Renal cortex interstitium (tissue), 11 donors: ENCODE measurements around the gene TMEM9. TPM values are rescaled to one million over a fixed set of nuclear protein-coding genes. Genes with fewer than 3 reads are reported as not detected.

ENCODE experiments used
- DNase-seq, 11 donors: peaks; one replicate each; pipeline ENCODE4 v3.0.0-alpha.2; 2013; ENCODE audit warnings: low read depth in 9 of 11, low spot score in 4 of 11; ENCODE audit errors: extremely low read depth in 1 of 11
- polyA plus RNA-seq, 3 donors: library from polyadenylated mRNA; unstranded; fragments of 120-200 nt; gene quantifications; one replicate each; pipeline ENCODE4 v1.2.1, GENCODE V29; 2013; ENCODE audit not compliant: insufficient read length in 3 of 3

The TMEM9 gene
- polyA plus RNA-seq, 3 donors, result 137 to 156 (median 145) TPM

DNA sequence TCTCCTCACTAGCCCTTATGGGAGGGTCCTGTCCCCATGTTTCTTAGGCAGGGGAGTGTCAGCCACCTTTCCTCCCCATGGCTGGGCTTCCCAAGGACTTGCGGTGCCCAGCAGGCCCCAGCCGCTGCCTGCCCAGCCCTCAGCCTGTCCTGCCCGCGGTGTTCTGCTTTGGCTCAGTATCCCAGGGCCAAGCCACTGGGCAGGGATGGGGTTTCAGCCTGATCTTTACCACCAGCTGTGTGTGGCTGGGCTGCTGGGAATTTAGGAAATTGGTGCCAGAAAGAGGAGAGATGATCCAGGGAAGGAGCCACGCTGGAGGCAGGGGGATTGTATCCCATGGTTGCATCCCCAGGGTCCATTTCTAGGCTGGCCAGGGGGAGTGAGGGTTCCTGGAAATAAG is 29.5 kb upstream of the TMEM9 start:
- no peak for DNase-seq

DNA sequence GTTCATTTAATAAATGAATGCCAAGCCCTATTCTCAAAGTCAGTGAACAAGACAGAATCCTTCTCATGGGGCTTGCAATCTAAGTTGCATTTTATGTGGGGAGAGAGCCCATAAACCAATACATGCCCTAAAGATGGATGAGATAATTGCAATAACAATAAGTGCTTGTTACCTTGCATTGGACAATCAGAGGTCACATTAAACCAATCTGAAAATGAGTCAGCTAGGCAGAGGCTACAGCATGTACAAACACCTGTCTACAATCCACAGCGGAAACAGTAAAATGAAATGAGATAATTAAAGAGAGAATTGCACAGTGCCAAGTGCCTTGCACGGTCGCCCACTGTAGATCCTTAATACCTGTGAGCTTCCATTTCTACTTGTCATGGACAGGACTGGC is 28.9 kb upstream of the TMEM9 start:
- no peak for DNase-seq

DNA sequence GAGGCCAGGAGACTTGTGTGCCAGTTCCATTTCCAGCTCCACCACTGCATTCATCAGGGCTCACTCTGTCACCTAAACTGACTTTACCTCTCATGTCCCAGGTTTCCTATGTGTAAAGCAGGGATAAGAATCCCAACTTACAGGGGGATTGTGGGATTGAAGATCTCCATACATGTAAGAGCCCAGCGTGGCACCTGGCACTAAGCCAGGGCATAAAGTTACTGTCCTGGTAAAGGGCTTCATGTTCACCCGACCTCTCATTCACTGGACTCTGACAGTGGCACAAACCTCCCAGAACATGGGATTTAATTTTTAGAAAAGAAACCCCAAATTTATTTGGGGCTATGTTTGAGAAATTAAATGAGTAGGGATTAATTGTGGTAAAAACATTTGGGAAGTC is 27.5 kb upstream of the TMEM9 start:
- DNase-seq, result no peak

DNA sequence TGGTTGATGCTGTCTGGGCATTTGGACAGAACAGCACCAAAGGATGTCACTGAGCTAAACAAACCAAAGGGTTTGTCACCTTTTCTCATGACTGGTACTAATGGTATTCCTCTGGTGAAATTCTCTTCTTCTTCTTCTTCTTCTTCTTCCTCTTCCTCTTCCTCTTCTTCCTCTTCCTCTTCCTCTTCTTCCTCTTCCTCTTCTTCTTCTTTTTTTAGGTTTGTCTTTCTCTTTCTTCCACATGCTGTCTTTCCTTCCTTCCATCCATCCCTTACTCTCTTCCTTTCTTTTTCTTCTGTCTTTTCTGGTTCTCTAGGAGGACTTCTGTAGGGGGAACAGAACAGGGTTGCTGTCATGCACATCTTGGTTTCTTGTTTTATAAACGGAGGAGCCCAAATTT is 27.0 kb upstream of the TMEM9 start:
- no peak for DNase-seq

DNA sequence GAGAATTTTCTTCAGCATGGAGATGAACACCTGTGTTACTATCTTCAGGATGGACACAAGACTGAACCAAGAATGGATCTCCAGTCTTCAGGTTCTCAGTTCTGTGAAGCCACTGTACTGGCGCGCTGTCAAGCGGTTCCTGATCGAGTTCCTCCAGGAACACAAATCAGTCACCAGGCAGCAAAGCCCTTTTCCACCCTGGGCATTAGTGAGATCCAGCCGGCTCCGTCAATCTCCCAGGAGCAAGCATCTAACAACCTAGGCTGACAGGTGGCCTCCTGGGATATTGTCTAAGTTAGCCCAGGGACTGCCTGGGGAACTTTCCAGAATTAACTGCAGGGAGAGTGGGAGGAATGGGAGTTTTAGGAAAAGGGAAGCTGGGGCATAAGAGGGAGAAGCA is 26.6 kb upstream of the TMEM9 start:
- DNase-seq, result no peak

GRCh38 chr1:201180141-201180540 is 25.9 kb upstream of the TMEM9 start:
- no peak for DNase-seq

DNA sequence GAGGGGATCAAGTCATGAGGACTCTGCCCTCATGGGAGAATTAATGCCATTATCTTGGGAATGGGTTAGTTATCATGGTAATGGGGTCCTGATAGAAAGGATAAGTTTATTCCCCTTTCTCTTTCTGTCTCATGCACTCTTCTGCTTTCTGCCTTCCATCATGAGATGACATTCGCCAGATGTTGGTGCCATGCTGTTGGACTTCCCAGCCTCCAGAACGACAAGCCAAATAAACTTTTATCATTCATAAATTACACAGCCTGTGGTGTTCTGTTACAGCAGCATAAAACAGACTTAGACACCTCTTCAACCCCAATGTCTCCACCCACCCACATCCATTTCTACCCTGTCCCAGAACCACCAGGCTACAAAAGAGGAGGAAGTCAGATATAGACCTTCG is 24.4 kb upstream of the TMEM9 start:
- no peak for DNase-seq

DNA sequence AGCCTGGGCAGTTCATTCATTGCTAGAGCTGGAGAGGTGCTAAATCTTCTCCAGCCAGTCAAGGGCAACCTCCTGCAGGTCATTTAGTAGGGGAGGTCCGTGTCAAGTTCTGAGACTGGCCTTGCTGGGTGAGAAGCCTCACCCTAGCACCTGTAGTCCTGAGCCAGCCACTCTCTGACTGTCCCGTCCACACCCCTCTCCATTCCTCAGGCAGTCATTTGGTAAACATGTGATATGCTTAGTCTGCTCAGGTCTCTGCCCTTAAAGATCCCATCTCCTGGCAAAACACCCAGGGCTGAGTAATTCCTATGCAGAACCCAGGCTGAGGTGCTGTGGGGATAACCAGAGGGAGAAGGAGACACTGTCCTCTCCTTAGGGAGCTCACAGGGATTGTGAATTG is 22.7 kb upstream of the TMEM9 start:
- no peak for DNase-seq

DNA sequence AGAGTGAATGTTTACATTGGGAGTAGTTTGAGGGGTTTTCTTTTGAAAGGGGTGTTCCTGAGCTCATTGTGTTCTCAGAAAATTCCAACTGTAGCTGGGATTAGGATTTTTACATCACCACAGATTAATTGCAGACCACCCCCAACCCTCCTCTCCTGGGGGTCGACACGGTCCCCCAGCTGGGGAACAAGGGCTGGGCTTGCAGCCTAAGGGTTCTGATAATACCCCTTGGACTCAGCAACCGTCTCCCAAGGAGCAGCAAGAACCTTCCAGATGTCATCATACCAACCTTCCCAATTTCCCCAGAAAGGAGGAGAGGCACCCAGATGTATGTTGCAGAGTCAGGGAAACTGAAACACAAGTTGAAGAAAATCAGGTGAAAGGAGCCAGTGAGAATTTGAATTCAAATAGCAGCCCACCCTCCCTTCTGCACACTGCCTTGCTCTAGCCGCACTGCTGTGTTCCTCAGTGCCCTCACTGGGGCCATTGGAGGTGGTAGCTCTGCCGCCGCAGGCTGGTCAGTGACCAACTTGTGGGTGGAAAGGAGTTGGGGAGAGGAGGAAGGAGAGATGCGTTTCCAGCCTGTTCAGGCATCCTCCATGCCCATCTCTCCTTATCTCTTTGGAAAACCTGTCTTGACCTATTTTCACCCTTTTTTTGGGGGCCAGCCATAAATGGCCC is 21.7 kb upstream of the TMEM9 start:
- DNase-seq, result no peak

GRCh38 chr1:201173736-201174135 is 19.5 kb upstream of the TMEM9 start:
- DNase-seq, result no peak

DNA sequence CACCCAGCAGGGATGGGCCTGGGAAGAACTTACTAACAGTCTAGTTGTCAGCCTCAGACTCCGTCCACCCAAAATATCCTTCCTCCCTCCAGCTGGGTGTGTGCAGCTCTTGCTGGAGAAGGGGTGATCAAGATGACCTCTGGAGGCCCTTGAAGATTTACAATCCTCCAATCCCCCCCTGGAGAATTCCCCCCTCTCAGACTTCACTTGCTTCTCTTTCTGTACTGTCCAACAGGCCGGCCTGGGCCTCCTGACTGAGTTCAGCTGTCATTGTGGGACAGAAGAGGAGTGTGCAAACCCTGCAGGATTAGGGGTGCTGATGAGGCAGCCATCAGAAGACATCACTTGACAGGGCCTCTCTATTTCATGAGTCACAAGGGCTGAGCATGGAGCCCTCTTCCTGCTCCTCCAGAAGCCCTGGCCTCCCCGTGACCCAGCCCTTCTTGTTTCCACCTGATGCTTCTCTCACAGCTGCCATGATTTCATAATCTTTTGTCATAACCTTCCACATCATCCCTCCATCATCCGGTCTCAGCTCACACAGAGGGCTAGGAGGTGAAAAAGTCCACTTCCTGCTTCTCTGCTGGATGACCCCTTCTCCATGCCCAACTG is 18.8 kb upstream of the TMEM9 start:
- DNase-seq, result no peak

- DNase-seq, result peak in 1 of 11 donors; percentile 48
Observed at GRCh38 chr1:201172326-201172725, 18.1 kb upstream of the TMEM9 start.

GRCh38 chr1:201171063-201172036 is 17.1 kb upstream of the TMEM9 start:
- peak in 5 of 11 donors; percentile 38 to 53 (median 42) for DNase-seq

DNA sequence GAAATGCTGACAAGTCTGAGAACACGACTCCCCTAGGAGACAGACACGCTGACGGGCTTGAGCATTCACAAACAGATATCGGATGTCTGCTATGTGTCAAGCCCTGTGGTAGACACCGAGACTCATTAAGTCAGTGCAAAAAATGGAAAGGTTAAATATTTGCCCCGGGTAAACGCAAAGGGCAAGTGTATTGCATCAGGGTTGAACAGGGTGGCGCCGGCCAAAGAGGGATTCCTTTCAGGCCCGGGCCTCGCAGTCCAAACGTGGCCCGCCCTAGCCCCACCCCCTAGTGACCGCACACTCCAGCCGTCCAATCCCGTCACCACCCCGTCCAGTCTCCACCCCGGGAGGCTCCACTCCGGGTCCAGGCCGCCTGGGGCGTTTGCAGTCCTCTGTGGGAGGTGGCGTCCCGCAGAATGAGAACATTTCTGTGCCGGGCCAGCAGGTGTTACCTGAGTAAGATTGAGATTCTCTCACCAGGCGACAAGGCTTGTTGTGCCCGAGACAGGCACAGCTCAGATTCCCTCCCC is 16.3 kb upstream of the TMEM9 start:
- DNase-seq, result peak; percentile 81 to 95 (median 88)

- DNase-seq, result no peak
Observed at GRCh38 chr1:201169971-201170532, 15.8 kb upstream of the TMEM9 start.

GRCh38 chr1:201169203-201169602 is 14.9 kb upstream of the TMEM9 start:
- DNase-seq, result no peak

GRCh38 chr1:201167041-201167991 is 13.0 kb upstream of the TMEM9 start:
- peak in 1 of 11 donors; percentile 43 for DNase-seq

DNA sequence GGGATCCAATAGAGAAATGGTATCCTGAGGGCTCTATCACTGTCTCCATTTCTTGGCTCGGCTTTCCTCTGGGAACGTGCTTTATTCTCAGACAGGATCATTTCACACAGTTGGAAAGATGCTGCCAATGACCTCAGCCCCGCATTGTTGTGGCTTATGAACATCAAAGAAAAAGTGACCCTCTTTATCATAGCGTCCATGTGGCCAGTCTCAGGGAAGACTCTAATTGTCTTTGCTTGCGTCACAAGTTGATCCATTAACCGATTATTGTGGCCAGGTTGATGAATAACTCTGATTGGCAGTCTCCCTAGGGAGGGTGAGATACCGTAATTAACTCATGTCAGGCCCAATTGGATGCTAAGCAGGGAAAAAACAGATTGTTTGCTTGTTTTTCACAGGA is 10.4 kb upstream of the TMEM9 start:
- no peak for DNase-seq
